ENCODE data around the gene PELI2.
"Not testable (repeated sequence)": the region's sequence is repeated elsewhere in the genome, so short reads cannot be mapped to it uniquely, and the experiment has no call there.

PELI2 gene

GRCh38 chr14:56142314-56142713 is 24.1 kb downstream of the PELI2 start:
- DNase-seq (ENCODE audit: low read depth in 1 of 2, low spot score in 1 of 2): no peak

DNA sequence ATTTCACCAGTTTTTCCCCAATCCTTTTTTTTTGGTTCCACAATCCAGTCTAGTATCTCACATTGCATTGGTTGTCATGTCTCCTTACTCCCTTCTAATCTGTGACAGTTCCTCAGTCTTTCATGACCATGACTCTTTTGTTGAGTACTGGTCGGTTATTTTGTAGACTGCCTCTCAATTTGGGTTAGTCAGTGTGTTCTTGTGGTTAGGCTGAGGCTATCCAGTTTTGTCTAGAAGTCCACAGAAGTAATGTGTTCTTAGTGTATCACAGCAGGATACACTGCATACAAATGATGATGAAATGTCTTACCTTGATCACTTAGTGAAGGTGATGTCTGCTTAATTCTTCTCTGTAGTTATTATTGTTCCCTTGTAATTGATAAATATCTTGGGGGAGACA is 24.8 kb downstream of the PELI2 start:
- no peak for DNase-seq (ENCODE audit: low read depth in 1 of 2, low spot score in 1 of 2)

DNA sequence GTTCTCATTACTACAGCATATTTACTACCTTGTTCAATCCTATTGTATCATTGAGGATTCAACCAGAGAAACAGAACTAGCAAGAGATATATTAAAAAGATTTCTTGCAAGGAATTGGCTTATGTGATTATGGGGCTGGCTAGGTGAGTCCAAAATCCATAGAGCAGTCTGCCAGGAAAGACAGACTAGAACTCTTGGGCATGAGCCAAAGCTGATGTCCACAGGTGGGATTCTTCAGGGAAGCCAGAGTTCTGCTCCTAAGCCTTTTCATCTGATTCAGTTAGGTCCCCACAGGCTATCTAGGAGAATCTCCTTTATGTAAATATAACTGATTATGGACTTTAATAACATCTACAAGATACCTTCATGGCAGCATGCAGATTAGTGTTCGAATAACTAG is 26.0 kb downstream of the PELI2 start:
- no peak for DNase-seq (ENCODE audit: low read depth in 1 of 2, low spot score in 1 of 2)

GRCh38 chr14:56145181-56145769 is 27.1 kb downstream of the PELI2 start:
- no peak for DNase-seq (ENCODE audit: low read depth in 1 of 2, low spot score in 1 of 2)

GRCh38 chr14:56145965-56146364 is 27.8 kb downstream of the PELI2 start:
- no peak for DNase-seq (ENCODE audit: low read depth in 1 of 2, low spot score in 1 of 2)

GRCh38 chr14:56147449-56147848 is 29.2 kb downstream of the PELI2 start:
- DNase-seq (ENCODE audit: low read depth in 1 of 2, low spot score in 1 of 2): no peak

DNA sequence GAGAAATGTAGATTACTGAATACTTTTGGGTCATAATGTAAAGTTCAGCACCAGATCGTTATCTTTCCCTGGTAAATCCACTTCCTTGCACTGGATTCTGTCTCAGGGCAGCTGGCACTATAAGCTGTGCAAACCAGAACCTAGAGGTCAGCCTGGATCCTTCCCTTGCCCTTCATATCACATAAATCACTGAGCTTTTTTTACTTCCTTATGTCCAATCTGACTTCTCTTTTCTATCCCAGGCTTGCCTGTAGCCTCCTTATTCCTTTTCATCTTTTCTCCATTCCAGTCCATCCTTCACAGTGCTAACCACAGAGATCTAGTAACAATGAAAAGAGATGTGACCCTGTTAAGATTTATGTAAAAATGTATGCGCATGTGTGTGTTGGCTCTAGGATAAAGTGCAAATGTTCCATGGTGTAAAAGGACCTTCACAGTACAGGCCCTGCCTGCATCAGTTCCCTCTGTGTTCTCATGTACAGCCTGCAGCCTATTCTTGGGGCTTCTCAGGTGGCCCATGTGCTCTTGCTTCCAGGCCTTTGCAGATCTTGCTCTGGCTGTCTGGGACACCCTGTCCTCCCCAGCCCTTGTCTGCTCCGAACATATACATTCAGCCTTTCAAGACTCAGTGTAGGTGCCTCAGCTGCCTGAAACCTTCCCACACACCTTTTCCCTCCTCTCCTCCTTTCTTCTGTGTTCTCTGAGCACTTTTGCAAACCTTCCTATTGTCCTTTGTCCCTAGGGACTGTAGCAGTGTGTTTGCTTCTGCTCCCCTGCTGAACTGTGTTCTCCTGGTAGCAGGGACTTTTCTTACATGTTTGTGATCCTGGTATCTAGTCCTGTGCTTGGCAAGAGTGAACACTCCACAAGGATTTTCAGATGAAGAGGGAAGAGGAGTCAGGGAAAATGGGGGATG is 30.0 kb downstream of the PELI2 start:
- DNase-seq (ENCODE audit: low read depth in 1 of 2, low spot score in 1 of 2): no peak

DNA sequence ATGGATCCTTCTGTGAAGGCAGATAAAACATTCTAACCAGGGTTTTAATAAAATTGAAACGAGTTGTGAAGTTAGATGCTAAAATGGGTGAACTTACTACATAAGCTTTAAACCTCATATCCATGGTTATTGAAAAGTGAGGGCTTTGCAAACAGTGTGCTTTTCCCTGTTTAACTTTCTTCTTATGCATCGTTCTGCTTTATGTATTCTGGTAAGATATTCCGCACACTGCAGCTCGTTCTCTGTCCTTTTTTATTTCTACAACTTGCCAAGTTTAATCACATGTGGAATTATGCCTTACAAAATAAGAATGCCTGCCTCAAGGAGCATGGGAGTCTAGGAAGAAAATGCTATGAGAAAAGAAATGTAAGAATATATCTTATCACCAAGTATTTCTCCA is 30.9 kb downstream of the PELI2 start:
- DNase-seq (ENCODE audit: low read depth in 1 of 2, low spot score in 1 of 2): no peak

DNA sequence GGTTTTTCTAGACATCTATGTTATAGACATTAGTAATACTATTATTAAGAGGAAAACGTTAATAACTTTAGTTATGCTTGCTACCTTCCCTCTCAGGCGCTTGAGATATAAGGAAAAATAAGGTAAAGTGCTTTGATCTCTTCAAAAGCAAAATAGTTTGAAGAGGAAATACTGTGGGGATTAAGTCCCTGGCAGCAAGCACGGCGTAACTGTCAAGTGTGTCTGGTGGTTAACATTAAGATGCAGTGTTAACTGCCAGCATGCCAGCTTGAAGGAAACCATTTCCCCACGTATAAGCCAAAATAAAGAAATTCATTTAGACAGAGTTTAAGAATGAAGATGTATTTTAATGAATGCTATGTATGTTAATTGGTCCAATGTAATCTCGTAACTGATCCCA is 31.8 kb downstream of the PELI2 start:
- no peak for DNase-seq (ENCODE audit: low read depth in 1 of 2, low spot score in 1 of 2)

DNA sequence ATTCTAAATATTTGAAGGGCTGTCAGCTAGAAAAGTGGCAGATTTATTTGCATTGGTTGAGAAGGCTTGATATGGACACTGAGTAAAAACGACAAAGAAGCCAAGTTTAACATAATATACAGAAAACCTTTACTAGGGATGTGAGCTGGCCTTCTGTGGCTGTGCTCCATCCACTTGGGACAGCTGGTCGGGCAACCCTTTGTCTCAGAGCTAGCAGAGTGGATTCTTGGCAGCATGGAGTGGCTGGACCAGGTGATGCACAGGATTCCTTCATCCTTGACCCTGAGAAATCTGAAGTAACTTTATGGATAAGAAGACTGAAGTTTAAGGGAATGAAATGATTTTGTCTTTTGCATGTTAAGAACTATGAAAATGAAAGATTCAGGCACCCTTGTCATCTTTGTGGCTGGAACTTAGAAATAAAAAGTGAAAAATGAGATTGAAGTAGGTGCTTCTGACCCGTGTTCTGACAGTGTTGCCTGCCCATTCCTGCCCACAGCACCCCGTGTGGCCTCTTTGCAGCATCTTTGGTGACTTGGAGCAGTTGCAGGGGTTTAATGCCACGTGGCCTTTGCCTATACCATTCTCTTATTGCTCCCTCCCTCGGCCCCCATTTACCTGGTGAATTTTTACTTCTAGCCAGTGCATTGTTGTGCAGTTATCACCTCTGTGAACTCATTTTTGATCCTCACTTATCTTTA is 32.6 kb downstream of the PELI2 start:
- no peak for DNase-seq (ENCODE audit: low read depth in 1 of 2, low spot score in 1 of 2)

- no peak for DNase-seq (ENCODE audit: low read depth in 1 of 2, low spot score in 1 of 2)
Observed at GRCh38 chr14:56152221-56152620, 34.0 kb downstream of the PELI2 start.

- no peak for DNase-seq (ENCODE audit: low read depth in 1 of 2, low spot score in 1 of 2)
Observed at GRCh38 chr14:56153267-56153666, 35.1 kb downstream of the PELI2 start.

GRCh38 chr14:56154321-56154720 is 36.1 kb downstream of the PELI2 start:
- DNase-seq (ENCODE audit: low read depth in 1 of 2, low spot score in 1 of 2): no peak

- no peak for DNase-seq (ENCODE audit: low read depth in 1 of 2, low spot score in 1 of 2)
Observed at GRCh38 chr14:56156096-56156495, 37.9 kb downstream of the PELI2 start.

DNA sequence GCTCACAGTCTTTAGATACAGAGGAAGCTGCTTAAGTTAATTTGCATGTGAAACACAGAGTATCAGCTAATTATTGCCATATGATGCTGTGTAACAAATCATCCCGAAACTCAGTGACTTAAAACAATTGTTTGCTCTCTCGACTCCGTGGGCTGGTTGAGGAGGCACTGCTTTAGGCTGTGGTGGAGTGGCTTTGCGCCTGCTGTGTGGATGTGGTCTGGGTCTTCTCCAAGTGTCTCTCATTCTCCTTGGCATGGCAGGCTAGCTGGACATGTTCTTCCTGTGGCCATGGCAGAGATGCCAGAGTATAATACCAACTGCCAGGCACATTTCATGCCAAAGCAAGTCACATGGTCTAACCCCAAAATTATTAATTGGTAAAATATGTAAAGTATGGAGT is 40.9 kb downstream of the PELI2 start:
- no peak for DNase-seq (ENCODE audit: low read depth in 1 of 2, low spot score in 1 of 2)

DNA sequence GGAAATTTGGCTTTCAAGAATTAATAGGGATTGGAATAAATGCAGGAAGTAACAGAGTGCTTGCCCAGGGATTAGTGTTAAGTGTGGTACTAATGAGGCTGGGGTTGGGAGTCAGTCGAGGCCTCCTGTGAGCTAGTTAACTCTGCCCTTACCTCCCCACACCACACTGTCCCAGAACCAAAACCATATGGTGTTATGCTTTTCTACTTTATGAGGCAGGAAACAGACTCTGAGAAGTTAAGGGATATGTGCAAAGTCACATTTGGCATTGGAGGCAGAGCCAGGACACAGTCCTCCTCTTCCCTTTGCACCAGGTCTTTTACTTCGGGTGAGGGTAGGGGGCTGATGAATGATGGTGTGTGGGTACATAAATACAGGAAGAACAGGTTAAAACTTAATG is 41.9 kb downstream of the PELI2 start:
- no peak for DNase-seq (ENCODE audit: low read depth in 1 of 2, low spot score in 1 of 2)

- no peak for DNase-seq (ENCODE audit: low read depth in 1 of 2, low spot score in 1 of 2)
Observed at GRCh38 chr14:56161658-56162057, 43.4 kb downstream of the PELI2 start.

DNA sequence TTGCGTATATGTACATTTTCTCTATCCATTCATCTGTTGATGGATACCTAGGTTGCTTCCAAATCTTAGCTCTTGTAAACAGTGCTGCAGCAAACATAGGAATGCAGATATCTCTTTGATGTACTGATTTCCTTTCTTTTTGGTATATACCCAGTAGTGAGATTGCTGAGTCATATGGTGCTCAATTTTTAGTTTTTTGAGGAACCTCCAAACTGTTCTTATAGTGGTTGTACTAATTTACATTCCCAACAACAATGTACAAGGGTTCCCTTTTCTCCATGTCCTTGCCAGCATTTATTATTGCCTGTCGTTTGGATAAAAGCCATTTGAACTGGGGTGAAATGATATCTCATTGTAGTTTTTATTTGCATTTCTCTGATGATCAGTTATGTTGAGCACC is 44.3 kb downstream of the PELI2 start:
- no peak for DNase-seq (ENCODE audit: low read depth in 1 of 2, low spot score in 1 of 2)

- not testable (repeated sequence) for DNase-seq (ENCODE audit: low read depth in 1 of 2, low spot score in 1 of 2)
Observed at GRCh38 chr14:56166579-56166978, 48.4 kb downstream of the PELI2 start.

GRCh38 chr14:56168007-56168616 is 49.9 kb downstream of the PELI2 start:
- DNase-seq (ENCODE audit: low read depth in 1 of 2, low spot score in 1 of 2): no peak

- DNase-seq (ENCODE audit: low read depth in 1 of 2, low spot score in 1 of 2): no peak
Observed at GRCh38 chr14:56170028-56170427, 51.8 kb downstream of the PELI2 start.
